ENCODE data around the gene JAML. TPM values are rescaled to one million over a fixed set of nuclear protein-coding genes. Genes with fewer than 3 reads are reported as not detected.

JAML gene
- total RNA-seq, 1 donor from 2014 or later = 6.8 TPM

Small RNAs within 50 kb of the gene (small RNA-seq; reads per million reads assigned to genes)
- not detected for gene HSPE1P18

Other genes starting within 250 kb of the JAML start
- gene IL10RA, start 238.6 kb downstream of the JAML start, total RNA-seq = 8.9 TPM
- gene TMPRSS4, start 147.9 kb downstream of the JAML start, total RNA-seq = not detected
- not detected for gene SMIM35, start 138.0 kb downstream of the JAML start, total RNA-seq
- gene SCN4B, start 72.2 kb downstream of the JAML start, total RNA-seq = 2.1 TPM
- 2.1 TPM for gene SCN2B, start 48.4 kb downstream of the JAML start, total RNA-seq
- gene MPZL3, start 27.4 kb upstream of the JAML start, total RNA-seq = 1.0 TPM
- gene MPZL2, start 39.3 kb upstream of the JAML start, total RNA-seq = 1.0 TPM
- not detected for gene CD3E, start 79.7 kb upstream of the JAML start, total RNA-seq
- not detected for gene CD3D, start 117.7 kb upstream of the JAML start, total RNA-seq
- gene CD3G, start 119.3 kb upstream of the JAML start, total RNA-seq = under 0.01 TPM
- gene UBE4A, start 134.6 kb upstream of the JAML start, total RNA-seq = 21.4 TPM
- gene ATP5MG, start 176.6 kb upstream of the JAML start, total RNA-seq = 79.9 TPM
- 20.4 TPM for gene KMT2A, start 211.5 kb upstream of the JAML start, total RNA-seq